ENCODE measurements around the gene GRIPAP1.

GRIPAP1 gene

GRCh38 chrX:48975541-48975940, 26.5 kb downstream of the GRIPAP1 start:
- FAIRE-seq (no peak), DNase-seq (ENCODE audit: insufficient read length, low spot score) (no peak)
- no peak for TF ChIP-seq POLR2A (IDR thresholded peaks at IDR 0.05; ENCODE audit: low read depth, low read length)

- FAIRE-seq, result no peak
- no peak for TF ChIP-seq POLR2A (IDR thresholded peaks at IDR 0.05; ENCODE audit: low read depth, low read length)
- DNase-seq (ENCODE audit: insufficient read length, low spot score), result no peak
Observed at GRCh38 chrX:48975041-48975440, 27.0 kb downstream of the GRIPAP1 start.

- FAIRE-seq (no peak), DNase-seq (ENCODE audit: insufficient read length, low spot score) (no peak)
- no peak for TF ChIP-seq POLR2A (IDR thresholded peaks at IDR 0.05; ENCODE audit: low read depth, low read length)
Observed at GRCh38 chrX:48974574-48974973, 27.5 kb downstream of the GRIPAP1 start.

GRCh38 chrX:48974033-48974432, 28.0 kb downstream of the GRIPAP1 start:
- DNase-seq (ENCODE audit: insufficient read length, low spot score) (no peak), FAIRE-seq (no peak)
- TF ChIP-seq POLR2A (IDR thresholded peaks at IDR 0.05; ENCODE audit: low read depth, low read length), result no peak

GRCh38 chrX:48972220-48973164, 29.6 kb downstream of the GRIPAP1 start:
- FAIRE-seq (no peak), DNase-seq (ENCODE audit: insufficient read length, low spot score) (no peak)
- TF ChIP-seq POLR2A (IDR thresholded peaks at IDR 0.05; ENCODE audit: low read depth, low read length), result no peak

GRCh38 chrX:48971249-48972219, 30.5 kb downstream of the GRIPAP1 start, which contains the start of gene KCND1:
TSS of gene KCND1 (minus strand) at chrX:48971844. CDS start at chrX:48970271, 1,573 bp downstream.
- no peak for TF ChIP-seq POLR2A (IDR thresholded peaks at IDR 0.05; ENCODE audit: low read depth, low read length)
- FAIRE-seq, result no peak
- DNase-seq (ENCODE audit: insufficient read length, low spot score), result no peak

GRCh38 chrX:48969471-48969870, 32.6 kb downstream of the GRIPAP1 start:
- DNase-seq (ENCODE audit: insufficient read length, low spot score), result no peak
- FAIRE-seq, result no peak

GRCh38 chrX:48968377-48968776, 33.7 kb downstream of the GRIPAP1 start:
- TF ChIP-seq POLR2A (IDR thresholded peaks at IDR 0.05; ENCODE audit: low read depth, low read length), result no peak
- no peak for DNase-seq (ENCODE audit: insufficient read length, low spot score)
- no peak for FAIRE-seq

More at GRCh38 chrX:48969471-48969870, 32.6 kb downstream of the GRIPAP1 start:
- no peak for TF ChIP-seq POLR2A (IDR thresholded peaks at IDR 0.05; ENCODE audit: low read depth, low read length)

- peak; percentile 16 for DNase-seq (ENCODE audit: insufficient read length, low spot score)
- FAIRE-seq, result no peak
Observed at GRCh38 chrX:48966796-48967579, 35.1 kb downstream of the GRIPAP1 start.

GRCh38 chrX:48965959-48966358, 36.1 kb downstream of the GRIPAP1 start:
- DNase-seq (ENCODE audit: insufficient read length, low spot score), result no peak
- TF ChIP-seq POLR2A (IDR thresholded peaks at IDR 0.05; ENCODE audit: low read depth, low read length), result no peak
- FAIRE-seq, result no peak

More at GRCh38 chrX:48966796-48967579, 35.1 kb downstream of the GRIPAP1 start:
- TF ChIP-seq POLR2A (IDR thresholded peaks at IDR 0.05; ENCODE audit: low read depth, low read length), result no peak

- FAIRE-seq, result no peak
- no peak for DNase-seq (ENCODE audit: insufficient read length, low spot score)
- TF ChIP-seq POLR2A (IDR thresholded peaks at IDR 0.05; ENCODE audit: low read depth, low read length), result no peak
Observed at GRCh38 chrX:48961585-48962091, 40.4 kb downstream of the GRIPAP1 start.

GRCh38 chrX:48960291-48960690, 41.8 kb downstream of the GRIPAP1 start:
- DNase-seq (ENCODE audit: insufficient read length, low spot score) (no peak), FAIRE-seq (no peak)
- TF ChIP-seq POLR2A (IDR thresholded peaks at IDR 0.05; ENCODE audit: low read depth, low read length), result no peak

GRCh38 chrX:48958635-48959094, 43.4 kb downstream of the GRIPAP1 start:
- DNase-seq (ENCODE audit: insufficient read length, low spot score), result no peak
- no peak for FAIRE-seq
- TF ChIP-seq POLR2A (IDR thresholded peaks at IDR 0.05; ENCODE audit: low read depth, low read length), result no peak
